ENCODE data around the gene MIB2. TPM values are rescaled to one million over a fixed set of nuclear protein-coding genes. Genes with fewer than 3 reads are reported as not detected.

Gene MIB2
- total RNA-seq, 4 donors from 2014 or later, result 50.5 to 108 (median 98.6) TPM

DNA sequence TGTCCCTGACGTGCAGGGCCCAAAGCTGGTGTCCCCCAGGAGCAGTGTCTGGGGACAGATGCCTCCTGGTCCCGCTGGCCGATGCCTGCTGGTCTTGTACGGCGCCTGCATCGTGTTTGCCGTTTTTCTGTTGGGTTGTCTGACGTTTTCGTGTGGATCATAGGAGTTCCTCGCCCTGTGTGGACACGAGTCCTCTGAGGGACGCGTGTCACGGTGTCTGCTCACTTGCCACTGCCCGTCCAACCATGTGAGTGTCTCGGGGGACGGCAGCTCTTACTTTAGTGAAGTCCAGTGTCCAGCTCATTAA lies 7.4 kb downstream of the MIB2 start:
- H3K4me3 ChIP-seq, result no peak overlapping the region
- DNase-seq (ENCODE audit: low spot score in 2 of 2), result no peak
- H3K4me1 ChIP-seq, result peaks cover 0 to 14% (median 0%) of the 10 kb centered on the region in 4 donors
- no peaks in the 10 kb centered on the region for H3K27me3 ChIP-seq
- H3K27ac ChIP-seq, result no peak overlapping the region
- WGBS, 2 donors, result 87 to 88% methylated on average over 17 of the region's 17 CpGs
- TF ChIP-seq, protein P1, sequence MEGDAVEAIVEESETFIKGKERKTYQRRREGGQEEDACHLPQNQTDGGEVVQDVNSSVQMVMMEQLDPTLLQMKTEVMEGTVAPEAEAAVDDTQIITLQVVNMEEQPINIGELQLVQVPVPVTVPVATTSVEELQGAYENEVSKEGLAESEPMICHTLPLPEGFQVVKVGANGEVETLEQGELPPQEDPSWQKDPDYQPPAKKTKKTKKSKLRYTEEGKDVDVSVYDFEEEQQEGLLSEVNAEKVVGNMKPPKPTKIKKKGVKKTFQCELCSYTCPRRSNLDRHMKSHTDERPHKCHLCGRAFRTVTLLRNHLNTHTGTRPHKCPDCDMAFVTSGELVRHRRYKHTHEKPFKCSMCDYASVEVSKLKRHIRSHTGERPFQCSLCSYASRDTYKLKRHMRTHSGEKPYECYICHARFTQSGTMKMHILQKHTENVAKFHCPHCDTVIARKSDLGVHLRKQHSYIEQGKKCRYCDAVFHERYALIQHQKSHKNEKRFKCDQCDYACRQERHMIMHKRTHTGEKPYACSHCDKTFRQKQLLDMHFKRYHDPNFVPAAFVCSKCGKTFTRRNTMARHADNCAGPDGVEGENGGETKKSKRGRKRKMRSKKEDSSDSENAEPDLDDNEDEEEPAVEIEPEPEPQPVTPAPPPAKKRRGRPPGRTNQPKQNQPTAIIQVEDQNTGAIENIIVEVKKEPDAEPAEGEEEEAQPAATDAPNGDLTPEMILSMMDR (IDR thresholded peaks at IDR 0.05), result no peak
- TF ChIP-seq POLR2A (IDR thresholded peaks at IDR 0.05) (no peak), EP300 (IDR thresholded peaks at IDR 0.05) (no peak)
- H3K36me3 ChIP-seq, result peaks cover 0 to 86% (median 2%) of the 10 kb centered on the region in 3 donors
- H3K9me3 ChIP-seq, result no peaks in the 10 kb centered on the region

DNA sequence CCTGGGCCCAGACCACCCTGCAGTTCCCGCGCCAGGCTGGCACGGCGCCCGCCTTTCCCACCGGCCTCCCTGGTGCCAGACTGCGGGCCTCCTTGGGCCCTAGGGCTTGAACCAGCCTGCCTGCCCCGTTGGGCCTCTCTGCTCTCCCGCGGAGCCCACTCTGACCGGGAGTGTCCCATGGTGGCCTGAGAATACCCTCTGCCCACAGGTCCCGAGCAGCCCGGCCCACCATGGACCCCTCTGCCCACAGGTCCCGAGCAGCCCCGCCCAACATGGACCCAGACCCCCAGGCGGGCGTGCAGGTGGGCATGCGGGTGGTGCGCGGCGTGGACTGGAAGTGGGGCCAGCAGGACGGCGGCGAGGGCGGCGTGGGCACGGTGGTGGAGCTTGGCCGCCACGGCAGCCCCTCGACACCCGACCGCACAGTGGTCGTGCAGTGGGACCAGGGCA lies 7.9 kb downstream of the MIB2 start:
- Histone ChIP-seq H3K27me3 (no peaks in the 10 kb centered on the region), H3K9me3 (no peaks in the 10 kb centered on the region), H3K27ac (no peak overlapping the region), H3K4me3 (no peak overlapping the region), H3K36me3 (peaks cover 0 to 86% (median 4%) of the 10 kb centered on the region in 3 donors), H3K4me1 (peaks cover 0 to 9% (median 0%) of the 10 kb centered on the region in 4 donors)
- WGBS, 2 donors, result 92 to 98% methylated on average over 29 to 33 of the region's 33 CpGs
- TF ChIP-seq, protein P1 (IDR thresholded peaks at IDR 0.05), result no peak
- TF ChIP-seq POLR2A (IDR thresholded peaks at IDR 0.05), result no peak
- TF ChIP-seq EP300 (IDR thresholded peaks at IDR 0.05), result no peak
- DNase-seq (ENCODE audit: low spot score in 2 of 2), result no peak

DNA sequence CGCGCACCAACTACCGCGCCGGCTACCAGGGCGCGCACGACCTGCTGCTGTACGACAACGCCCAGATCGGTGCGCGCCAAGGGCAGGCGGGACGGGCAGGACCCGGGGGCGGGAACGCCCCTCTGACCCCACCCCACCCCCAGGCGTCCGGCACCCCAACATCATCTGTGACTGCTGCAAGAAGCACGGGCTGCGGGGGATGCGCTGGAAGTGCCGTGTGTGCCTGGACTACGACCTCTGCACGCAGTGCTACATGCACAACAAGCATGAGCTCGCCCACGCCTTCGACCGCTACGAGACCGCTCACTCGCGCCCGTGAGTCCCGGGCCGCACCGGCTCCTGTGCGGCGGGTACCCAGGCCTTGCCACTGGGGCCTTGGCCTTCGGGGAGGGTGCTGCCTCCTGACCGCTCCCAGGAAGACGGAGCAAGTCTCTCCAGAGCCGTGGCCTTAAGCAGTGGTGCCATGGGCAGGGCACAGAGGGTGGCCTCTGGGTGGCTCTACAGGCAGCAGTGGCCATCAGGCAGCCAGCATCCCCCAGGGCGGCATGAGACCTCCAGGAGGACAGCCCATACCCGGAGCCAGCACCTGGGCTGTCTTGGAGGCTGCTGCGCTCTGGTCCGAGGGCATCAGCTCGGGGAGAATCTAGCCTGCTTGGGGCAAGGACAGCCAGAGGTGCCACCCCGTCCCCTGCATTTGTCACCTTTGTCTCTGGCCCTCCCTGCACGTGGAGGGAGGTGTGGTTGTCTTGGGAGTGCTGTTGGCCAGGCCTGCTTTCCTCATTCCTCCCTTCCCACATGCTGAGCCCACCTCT lies 8.5 kb downstream of the MIB2 start:
- TF ChIP-seq POLR2A (IDR thresholded peaks at IDR 0.05), result no peak
- TF ChIP-seq EP300 (IDR thresholded peaks at IDR 0.05), result no peak
- TF ChIP-seq, protein P1 (IDR thresholded peaks at IDR 0.05), result no peak
- no peak overlapping the region for H3K4me3 ChIP-seq
- no peaks in the 10 kb centered on the region for H3K27me3 ChIP-seq
- H3K36me3 ChIP-seq, result peaks cover 0 to 86% (median 4%) of the 10 kb centered on the region in 3 donors
- no peaks in the 10 kb centered on the region for H3K9me3 ChIP-seq
- H3K4me1 ChIP-seq, result peaks cover 0 to 6% (median 0%) of the 10 kb centered on the region in 4 donors
- no peak overlapping the region for H3K27ac ChIP-seq
- DNase-seq (ENCODE audit: low spot score in 2 of 2), result no peak
- WGBS, 2 donors, result 88 to 95% methylated on average over 39 to 43 of the region's 51 CpGs

DNA sequence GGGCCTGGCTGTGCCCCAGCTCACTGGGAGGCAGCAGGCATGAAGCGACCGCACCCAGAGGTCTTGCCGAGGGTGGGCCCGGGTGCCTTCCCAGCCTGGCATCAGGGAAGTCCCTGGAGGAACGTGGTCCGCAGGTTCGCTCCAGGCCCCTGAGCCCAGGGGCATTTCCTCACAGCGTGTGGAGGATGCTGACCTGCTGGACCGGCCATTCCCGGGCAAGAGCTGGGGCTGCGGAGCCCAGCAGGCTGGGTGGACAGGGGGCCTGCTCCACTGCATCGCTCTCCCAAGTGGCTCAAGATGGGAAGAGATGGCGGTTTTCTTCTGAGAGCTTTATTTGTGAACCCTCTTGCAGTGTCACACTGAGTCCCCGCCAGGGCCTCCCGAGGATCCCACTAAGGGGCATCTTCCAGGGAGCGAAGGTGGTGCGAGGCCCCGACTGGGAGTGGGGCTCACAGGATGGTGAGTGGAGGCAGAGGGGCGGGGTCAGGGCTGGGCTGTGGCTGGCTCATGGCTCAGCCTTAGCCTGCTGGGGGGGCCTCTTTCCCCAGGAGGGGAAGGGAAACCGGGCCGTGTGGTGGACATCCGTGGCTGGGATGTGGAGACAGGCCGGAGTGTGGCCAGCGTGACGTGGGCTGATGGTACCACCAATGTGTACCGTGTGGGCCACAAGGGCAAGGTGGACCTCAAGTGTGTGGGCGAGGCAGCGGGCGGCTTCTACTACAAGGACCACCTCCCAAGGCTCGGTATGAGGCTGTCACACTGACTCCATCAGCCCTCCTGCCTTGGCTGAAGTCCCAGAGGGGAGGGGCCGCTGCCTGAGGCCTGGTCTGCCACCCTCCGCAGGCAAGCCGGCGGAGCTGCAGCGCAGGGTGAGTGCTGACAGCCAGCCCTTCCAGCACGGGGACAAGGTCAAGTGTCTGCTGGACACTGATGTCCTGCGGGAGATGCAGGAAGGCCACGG lies 9.4 kb downstream of the MIB2 start:
- Histone ChIP-seq H3K4me3 (no peak overlapping the region), H3K9me3 (no peaks in the 10 kb centered on the region), H3K4me1 (peaks cover 0 to 6% (median 0%) of the 10 kb centered on the region in 4 donors), H3K27ac (no peak overlapping the region), H3K36me3 (peaks cover 0 to 87% (median 4%) of the 10 kb centered on the region in 3 donors), H3K27me3 (peaks cover 0 to under 1% of the 10 kb centered on the region in 2 donors)
- WGBS, 2 donors, result 82 to 84% methylated on average over 26 to 34 of the region's 38 CpGs
- TF ChIP-seq POLR2A (IDR thresholded peaks at IDR 0.05) (no peak), EP300 (IDR thresholded peaks at IDR 0.05) (no peak)
- TF ChIP-seq, protein P1 (IDR thresholded peaks at IDR 0.05), result no peak
- no peak for DNase-seq (ENCODE audit: low spot score in 2 of 2)

Measured in tibial nerve (tissue), 4 donors.